T-cell (primary cell): ENCODE results near the gene SMYD1. TPM values are rescaled to one million over a fixed set of nuclear protein-coding genes. Genes with fewer than 3 reads are reported as not detected.

Source experiments
- ATAC-seq, 4 experiments: fragments of 200-7000 bp in 3 of 4; fragments of 150-1000 bp in 1 of 4; cut with Tn5 transposase; replicated peaks in 1 of 4; 1 replicate in 3 of 4; 2 replicates in 1 of 4; pipeline ENCODE4 v1.10.0; 2021; ENCODE audit warnings: moderate library complexity in 3 of 4, mild to moderate bottlenecking in 2 of 4, moderate number of reproducible peaks in 1 of 4
- CTCF ChIA-PET, 2 donors: fragments of 300-600 bp; sonication (Branson Sonifier 250); formaldehyde crosslinking; loops; one replicate each; lab custom pipeline; 2022; ENCODE audit warnings: antibody characterized with exemption in 2 of 2; lab: Charles Lee
- POLR2A ChIA-PET, 2 donors: fragments of 300-600 bp; sonication (Branson Sonifier 250); formaldehyde crosslinking; loops; one replicate each; lab custom pipeline; 2022; ENCODE audit warnings: antibody characterized with exemption in 2 of 2; lab: Charles Lee
- DNase-seq, 35 experiments: peaks; one replicate each; pipeline versions ENCODE4 v3.0.0 to v3.0.0-alpha.2; 2013 to 2023
- H3K27ac ChIP-seq: one replicate; pipeline ENCODE4 v1.5.1; 2013; ENCODE audit warnings: low read length
- H3K27me3 ChIP-seq, 2 experiments: replicated peaks in 1 of 2; 1 replicate in 1 of 2; 2 replicates in 1 of 2; pipeline versions ENCODE4 v1.6.1 to v1.7.0; 2013; ENCODE audit warnings: low read length in 1 of 2, mixed read lengths in 1 of 2; ENCODE audit not compliant: control insufficient read depth in 2 of 2, insufficient read depth in 2 of 2; ENCODE audit errors: extremely low read depth in 1 of 2
- H3K36me3 ChIP-seq, 2 donors: 1 replicate in 1 of 2; 2 replicates in 1 of 2; pipeline versions ENCODE4 v1.6.1 to v1.7.0; 2013; ENCODE audit warnings: low read length in 1 of 2; ENCODE audit not compliant: control insufficient read depth in 2 of 2, insufficient read depth in 1 of 2; ENCODE audit errors: extremely low read depth in 1 of 2
- H3K4me1 ChIP-seq, 2 experiments: 1 replicate in 1 of 2; 2 replicates in 1 of 2; pipeline versions ENCODE4 v1.6.1 to v1.7.0; 2013; ENCODE audit warnings: low read length in 2 of 2, mixed read lengths in 1 of 2; ENCODE audit not compliant: insufficient read depth in 2 of 2, control insufficient read depth in 1 of 2; ENCODE audit errors: extremely low read depth in 1 of 2
- H3K4me3 ChIP-seq, 2 donors: 1 replicate in 1 of 2; 2 replicates in 1 of 2; pipeline versions ENCODE4 v1.5.1 to v1.7.0; 2013; ENCODE audit warnings: mild to moderate bottlenecking in 2 of 2, low read length in 1 of 2, moderate library complexity in 1 of 2; ENCODE audit not compliant: control insufficient read depth in 1 of 2; ENCODE audit errors: extremely low read depth in 1 of 2
- H3K9me3 ChIP-seq: 2 replicates; pipeline ENCODE4 v1.7.0; 2013
- H3K27ac Mint-ChIP-seq, 2 donors: one replicate each; pipeline ENCODE4 v1.8.0; 2020 to 2021; ENCODE audit warnings: mild to moderate bottlenecking in 2 of 2, mixed read lengths in 2 of 2
- H3K27me3 Mint-ChIP-seq, 2 donors: one replicate each; pipeline ENCODE4 v1.8.0; 2021 to 2022; ENCODE audit warnings: mixed read lengths in 2 of 2
- H3K36me3 Mint-ChIP-seq: one replicate; pipeline ENCODE4 v1.8.0; 2021; ENCODE audit warnings: mixed read lengths
- H3K4me1 Mint-ChIP-seq, 3 donors: one replicate each; pipeline ENCODE4 v1.8.0; 2020 to 2022; ENCODE audit warnings: mixed read lengths in 3 of 3, mild to moderate bottlenecking in 1 of 3
- H3K4me3 Mint-ChIP-seq, 3 donors: one replicate each; pipeline ENCODE4 v1.8.0; 2020 to 2022; ENCODE audit warnings: mild to moderate bottlenecking in 3 of 3, mixed read lengths in 3 of 3, moderate library complexity in 3 of 3
- H3K9me3 Mint-ChIP-seq, 3 donors: one replicate each; pipeline ENCODE4 v1.8.0; 2020 to 2022; ENCODE audit warnings: mixed read lengths in 3 of 3
- WGBS: methylation state at CpG from one replicate; pipeline ENCODE4 v1.1.5; 2013; ENCODE audit warnings: missing lambda C conversion rate; ENCODE audit not compliant: insufficient coverage; 5-methylcytosine and 5-hydroxymethylcytosine counted together
- total RNA-seq, 35 experiments: library from RNA in 6 of 35; stranded (reverse) in 6 of 35; fragments of 120-200 nt in 1 of 35; gene quantifications; one replicate each; pipeline versions ENCODE4 v1.2.1 to v1.2.4 and lab custom pipeline; 2013 to 2026

SMYD1 gene
- total RNA-seq, 5 donors from 2014 or later (not counting 1 experiment from before 2014, with no cell fraction given): not detected

DNA sequence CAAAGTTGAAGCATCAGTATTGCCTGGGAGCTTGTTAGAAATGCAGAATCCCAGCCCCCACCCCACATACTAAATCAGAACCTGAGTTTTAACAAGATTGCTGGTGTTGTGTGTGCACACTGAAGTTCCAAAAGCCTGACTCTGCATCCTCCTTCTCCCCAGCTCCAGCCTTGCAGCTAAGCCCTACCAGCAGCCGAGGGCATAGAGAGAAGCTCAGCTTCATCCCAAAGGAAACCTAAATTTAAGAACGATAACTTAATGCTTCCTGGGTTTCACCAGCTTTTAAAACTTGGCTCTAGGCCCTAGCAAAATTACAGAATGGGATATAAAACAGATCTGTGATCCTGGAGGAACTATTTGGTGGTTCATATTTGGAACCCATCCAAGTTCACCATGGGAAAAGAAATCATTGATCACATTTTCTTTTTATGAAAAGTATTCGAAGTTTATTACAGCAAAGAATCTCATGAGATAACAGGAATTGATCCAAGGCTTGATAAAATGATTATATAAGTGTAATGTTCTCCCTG lies 11.1 kb downstream of the SMYD1 start:
- H3K4me3 Mint-ChIP-seq: no peak overlapping the region
- no peak overlapping the region for H3K27ac ChIP-seq
- peaks cover 0 to 4% of the 10 kb centered on the region in 2 donors for H3K27me3 Mint-ChIP-seq
- H3K4me3 ChIP-seq: no peak overlapping the region
- CTCF ChIA-PET: no interaction called here
- no peaks in the 10 kb centered on the region for H3K9me3 ChIP-seq
- peaks cover 0 to 4% of the 10 kb centered on the region in 2 experiments for H3K27me3 ChIP-seq
- ATAC-seq (no peak), DNase-seq (no peak)
- H3K36me3 Mint-ChIP-seq: no peaks in the 10 kb centered on the region
- H3K27ac Mint-ChIP-seq: no peak overlapping the region
- no peaks in the 10 kb centered on the region for H3K4me1 Mint-ChIP-seq
- H3K9me3 Mint-ChIP-seq: no peaks in the 10 kb centered on the region
- POLR2A ChIA-PET: no interaction called here
- no CpG with 5 or more reads among the region's 3 CpGs for WGBS
- no peaks in the 10 kb centered on the region for H3K4me1 ChIP-seq
- no peaks in the 10 kb centered on the region for H3K36me3 ChIP-seq

DNA sequence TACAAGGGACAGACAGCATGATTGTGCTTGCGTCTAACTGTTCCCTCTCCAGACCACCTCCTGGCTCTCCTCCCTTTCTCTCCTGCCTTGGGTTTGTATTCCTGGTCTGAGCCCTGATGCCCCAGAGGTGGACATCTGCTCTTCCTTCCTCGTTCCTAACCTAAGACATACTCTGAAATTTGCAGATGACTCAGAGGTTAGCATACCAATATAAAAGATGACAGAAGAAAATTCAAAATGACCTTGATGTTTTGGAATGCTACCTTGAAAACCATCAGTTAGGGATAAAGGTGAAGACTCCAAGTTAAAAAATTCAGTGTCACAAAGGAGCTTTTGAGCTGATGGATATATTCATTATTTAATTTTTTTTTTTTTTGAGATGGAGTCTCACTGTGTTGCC lies 12.9 kb downstream of the SMYD1 start:
- H3K27ac ChIP-seq: no peak overlapping the region
- H3K27me3 Mint-ChIP-seq: peaks cover 0 to 4% of the 10 kb centered on the region in 2 donors
- no peaks in the 10 kb centered on the region for H3K9me3 ChIP-seq
- POLR2A ChIA-PET: interaction anchor here in 1 of 2 donors (0.6 kb wide), 1 partner anchor 36 kb away, joined by 3 read pairs; no protein-coding TSS in a partner anchor
- no peaks in the 10 kb centered on the region for H3K36me3 ChIP-seq
- CTCF ChIA-PET: no interaction called here
- H3K36me3 Mint-ChIP-seq: no peaks in the 10 kb centered on the region
- DNase-seq (no peak), ATAC-seq (no peak)
- H3K4me3 Mint-ChIP-seq: no peak overlapping the region
- 88% methylated on average over 1 of the region's 2 CpGs for WGBS
- no peaks in the 10 kb centered on the region for H3K4me1 Mint-ChIP-seq
- no peak overlapping the region for H3K27ac Mint-ChIP-seq
- peaks cover 0 to 4% of the 10 kb centered on the region in 2 experiments for H3K27me3 ChIP-seq
- H3K9me3 Mint-ChIP-seq: no peaks in the 10 kb centered on the region
- H3K4me1 ChIP-seq: no peaks in the 10 kb centered on the region
- no peak overlapping the region for H3K4me3 ChIP-seq

DNA sequence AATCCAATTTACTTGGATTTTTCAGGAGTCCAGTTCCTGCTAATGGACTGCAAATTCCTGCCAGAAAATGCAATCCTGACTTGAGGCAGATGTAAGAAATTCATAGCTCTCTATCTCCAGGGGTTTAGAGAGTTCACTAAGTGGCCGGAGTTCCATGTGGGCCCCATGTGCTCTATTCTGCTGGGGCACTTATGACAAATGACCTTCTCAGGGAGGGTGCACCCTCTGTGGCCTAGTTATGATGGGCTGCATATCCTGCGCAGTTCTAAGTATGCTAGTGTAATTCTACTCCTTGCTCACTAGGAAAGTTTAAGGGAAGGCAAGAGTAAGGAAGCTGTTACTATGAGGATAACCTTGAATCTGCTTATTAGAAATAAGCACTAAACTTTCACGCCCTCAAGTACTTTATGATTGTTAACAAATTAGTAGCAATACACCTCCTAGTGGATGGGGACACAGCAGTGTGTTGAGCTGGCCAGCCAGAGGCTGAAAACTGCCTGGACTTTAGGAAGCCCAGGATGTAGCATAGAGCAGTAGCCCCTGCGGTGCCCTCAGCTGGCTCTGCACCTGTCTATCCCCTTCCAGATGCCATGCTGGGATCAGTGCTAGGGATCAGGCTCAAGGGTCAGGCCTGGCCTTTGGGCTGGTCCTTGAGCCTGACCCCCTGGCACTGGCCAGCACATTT lies 14.4 kb downstream of the SMYD1 start:
- H3K9me3 Mint-ChIP-seq: no peaks in the 10 kb centered on the region
- no peaks in the 10 kb centered on the region for H3K4me1 ChIP-seq
- peaks cover 0 to 4% of the 10 kb centered on the region in 2 experiments for H3K27me3 ChIP-seq
- H3K27ac Mint-ChIP-seq: no peak overlapping the region
- H3K4me3 ChIP-seq: no peak overlapping the region
- DNase-seq: no peak
- H3K27ac ChIP-seq: no peak overlapping the region
- ChIA-PET POLR2A (no interaction called here), CTCF (no interaction called here)
- no peaks in the 10 kb centered on the region for H3K4me1 Mint-ChIP-seq
- peaks cover 0 to 4% of the 10 kb centered on the region in 2 donors for H3K27me3 Mint-ChIP-seq
- H3K4me3 Mint-ChIP-seq: no peak overlapping the region
- H3K36me3 ChIP-seq: no peaks in the 10 kb centered on the region
- 94% methylated on average over 2 of the region's 4 CpGs for WGBS
- ATAC-seq: no peak
- H3K36me3 Mint-ChIP-seq: no peaks in the 10 kb centered on the region
- no peaks in the 10 kb centered on the region for H3K9me3 ChIP-seq

DNA sequence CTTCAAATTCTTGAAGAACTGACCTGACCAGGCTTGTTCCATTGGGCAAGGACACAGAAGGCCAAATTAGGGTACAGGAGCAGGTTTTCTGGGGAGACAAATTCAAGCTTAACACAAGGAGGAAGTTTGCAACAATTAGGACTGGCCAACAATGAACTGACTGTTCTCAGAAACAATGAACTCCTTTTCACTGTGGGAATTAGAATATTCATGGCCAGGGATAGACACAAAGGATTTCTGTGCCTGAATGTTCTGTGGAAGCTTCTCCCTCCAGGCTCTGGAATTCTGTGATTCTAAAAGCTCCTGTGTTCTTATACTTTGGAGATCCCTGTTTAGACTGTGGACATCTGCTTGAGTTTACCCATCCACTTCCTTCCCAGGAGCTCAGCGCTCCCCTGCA lies 15.2 kb downstream of the SMYD1 start:
- Mint-ChIP-seq H3K4me1 (no peaks in the 10 kb centered on the region), H3K9me3 (no peaks in the 10 kb centered on the region), H3K27me3 (peaks cover 0 to 4% of the 10 kb centered on the region in 2 donors), H3K36me3 (no peaks in the 10 kb centered on the region), H3K27ac (no peak overlapping the region), H3K4me3 (no peak overlapping the region)
- peaks cover 0 to 4% of the 10 kb centered on the region in 2 experiments for H3K27me3 ChIP-seq
- no peak overlapping the region for H3K27ac ChIP-seq
- DNase-seq: no peak
- POLR2A ChIA-PET: interaction anchor here in 1 of 2 donors (0.6 kb wide), 1 partner anchor 20 kb away, joined by 3 read pairs; no protein-coding TSS in a partner anchor
- no peaks in the 10 kb centered on the region for H3K36me3 ChIP-seq
- H3K9me3 ChIP-seq: no peaks in the 10 kb centered on the region
- ATAC-seq: no peak
- no CpG with 5 or more reads among the region's 1 CpG for WGBS
- H3K4me1 ChIP-seq: no peaks in the 10 kb centered on the region
- H3K4me3 ChIP-seq: no peak overlapping the region
- CTCF ChIA-PET: no interaction called here

DNA sequence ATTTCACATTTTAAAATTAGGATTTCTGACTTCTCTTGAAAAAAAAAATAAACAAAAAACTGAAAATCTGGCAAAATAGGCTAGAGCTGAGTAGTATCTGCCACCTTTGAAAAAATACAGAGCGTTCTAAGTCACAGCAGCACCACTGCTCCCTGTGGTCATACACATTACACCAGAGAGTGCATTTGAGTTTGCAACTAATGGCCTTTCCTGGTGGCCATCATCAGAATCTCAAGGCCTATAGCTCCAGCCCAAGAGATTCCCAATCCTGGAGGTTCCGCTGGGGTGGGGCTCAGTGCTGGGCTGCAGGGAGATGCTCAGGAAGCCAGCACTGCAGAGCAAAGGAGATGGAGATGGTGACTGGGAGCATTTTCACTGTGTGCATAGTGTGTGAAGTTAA lies 17.5 kb downstream of the SMYD1 start:
- Mint-ChIP-seq H3K27ac (no peak overlapping the region), H3K27me3 (peaks cover 0 to 4% of the 10 kb centered on the region in 2 donors), H3K36me3 (no peaks in the 10 kb centered on the region), H3K4me1 (peaks cover 4 to 6% (median 5%) of the 10 kb centered on the region in 3 donors), H3K9me3 (no peaks in the 10 kb centered on the region), H3K4me3 (no peak overlapping the region)
- peaks cover 0 to 4% of the 10 kb centered on the region in 2 experiments for H3K27me3 ChIP-seq
- H3K36me3 ChIP-seq: no peaks in the 10 kb centered on the region
- ATAC-seq (no peak), DNase-seq (no peak)
- no peak overlapping the region for H3K4me3 ChIP-seq
- ChIA-PET POLR2A (interaction anchor here in 1 of 2 donors (0.7 kb wide), 1 partner anchor 16 kb away, joined by 4 read pairs; no protein-coding TSS in a partner anchor), CTCF (interaction anchor here in 1 of 2 donors (0.7 kb wide), 1 partner anchor 98 kb away, joined by 3 read pairs; no protein-coding TSS in a partner anchor)
- H3K4me1 ChIP-seq: peaks cover 3 to 4% of the 10 kb centered on the region in 2 experiments
- no peak overlapping the region for H3K27ac ChIP-seq
- 83% methylated on average over 2 of the region's 2 CpGs for WGBS
- H3K9me3 ChIP-seq: no peaks in the 10 kb centered on the region

DNA sequence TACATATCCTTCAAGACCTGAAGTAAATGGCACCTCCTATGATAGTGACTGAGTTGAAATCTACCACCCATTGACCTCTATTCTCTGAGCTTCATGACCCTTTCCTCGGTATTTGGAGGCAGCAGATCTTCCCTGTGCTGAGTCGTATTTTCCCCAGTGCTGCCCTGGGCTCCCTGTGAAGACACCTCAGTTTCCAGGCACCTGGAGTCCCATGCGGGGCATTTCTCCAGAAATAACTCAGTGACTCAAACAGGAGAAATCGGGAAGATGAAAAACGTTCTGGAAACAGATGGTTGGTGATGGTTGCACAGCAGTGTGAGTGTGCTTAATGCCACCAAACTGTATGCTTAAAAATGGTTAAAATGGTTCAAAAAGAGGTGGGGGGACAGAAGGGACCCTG lies 18.0 kb downstream of the SMYD1 start:
- ChIA-PET CTCF (interaction anchor here in 1 of 2 donors (0.7 kb wide), 1 partner anchor 98 kb away, joined by 3 read pairs; no protein-coding TSS in a partner anchor), POLR2A (no interaction called here)
- ATAC-seq (no peak), DNase-seq (no peak)
- H3K27me3 ChIP-seq: peaks cover 0 to 4% of the 10 kb centered on the region in 2 experiments
- H3K4me1 ChIP-seq: peaks cover 3 to 7% of the 10 kb centered on the region in 2 experiments
- no peaks in the 10 kb centered on the region for H3K9me3 Mint-ChIP-seq
- no peak overlapping the region for H3K4me3 Mint-ChIP-seq
- H3K36me3 ChIP-seq: no peaks in the 10 kb centered on the region
- H3K27ac ChIP-seq: no peak overlapping the region
- H3K9me3 ChIP-seq: no peaks in the 10 kb centered on the region
- H3K4me1 Mint-ChIP-seq: peaks cover 9 to 12% (median 10%) of the 10 kb centered on the region in 3 donors
- H3K27me3 Mint-ChIP-seq: peaks cover 0 to 4% of the 10 kb centered on the region in 2 donors
- WGBS: 78% methylated on average over 3 of the region's 5 CpGs
- H3K27ac Mint-ChIP-seq: no peak overlapping the region
- no peaks in the 10 kb centered on the region for H3K36me3 Mint-ChIP-seq
- H3K4me3 ChIP-seq: no peak overlapping the region
